ENCODE results near the gene WASL.

DNA sequence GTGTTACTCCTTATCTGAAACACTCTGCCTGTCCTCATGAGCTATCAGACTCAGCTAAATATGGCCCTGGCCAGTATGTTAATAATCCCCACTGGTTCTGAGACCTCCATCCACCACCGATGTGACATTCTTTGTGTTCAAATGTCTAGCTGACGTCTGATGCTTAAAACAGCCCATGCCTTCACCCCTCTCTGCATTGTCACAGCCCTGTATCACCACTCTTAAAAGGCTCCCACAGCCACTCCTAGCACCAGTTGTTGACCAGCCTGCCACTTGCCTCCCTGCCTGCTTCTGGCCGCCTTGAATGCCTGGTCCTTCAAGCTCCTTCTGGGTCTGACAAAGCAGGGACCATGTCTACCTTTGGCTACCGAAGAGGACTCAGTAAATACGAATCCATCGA, 93.2 kb downstream of the WASL start, which contains the start of gene LMOD2:
- TF ChIP-seq POLR2A (IDR thresholded peaks at IDR 0.05; ENCODE audit: low read length) (no peak), GATA1 (IDR thresholded peaks at IDR 0.05; ENCODE audit: low read depth, low read length) (no peak)

All from erythroblast (primary cell).